WTC11 (cell line): Measurements from ENCODE around the gene RHOH.

Source experiments
- CREB1 ChIP-seq: sonication (generic); formaldehyde crosslinking; IDR thresholded peaks from 2 replicates; pipeline ENCODE4 v1.8.0; 2023; ENCODE audit warnings: mild to moderate bottlenecking, missing genetic modification reagents
- NR2C2 ChIP-seq: sonication (generic); formaldehyde crosslinking; IDR thresholded peaks from 2 replicates; pipeline ENCODE4 v1.8.0; 2022; ENCODE audit warnings: mild to moderate bottlenecking, missing genetic modification reagents
- TF ChIP-seq, protein P1 (sequence below): fragments of 200-600 bp; IDR thresholded peaks from 2 replicates; pipeline ENCODE4 v1.8.0; 2022; ENCODE audit warnings: antibody characterized with exemption
- TF ChIP-seq, protein P2 (sequence below): sonication (generic); formaldehyde crosslinking; IDR thresholded peaks from 2 replicates; pipeline ENCODE4 v1.8.0; 2023; ENCODE audit warnings: missing genetic modification reagents
- TF ChIP-seq, protein P3 (sequence below): sonication (generic); formaldehyde crosslinking; IDR thresholded peaks from 2 replicates; pipeline ENCODE4 v1.8.1; 2023; ENCODE audit warnings: mild to moderate bottlenecking, missing genetic modification reagents, moderate library complexity
- TF ChIP-seq, protein P4 (sequence below): fragments of 250-450 bp; sonication (Bioruptor Pico); IDR thresholded peaks from 2 replicates; pipeline ENCODE4 v1.9.0; 2021; ENCODE audit warnings: mild to moderate bottlenecking

DNA sequence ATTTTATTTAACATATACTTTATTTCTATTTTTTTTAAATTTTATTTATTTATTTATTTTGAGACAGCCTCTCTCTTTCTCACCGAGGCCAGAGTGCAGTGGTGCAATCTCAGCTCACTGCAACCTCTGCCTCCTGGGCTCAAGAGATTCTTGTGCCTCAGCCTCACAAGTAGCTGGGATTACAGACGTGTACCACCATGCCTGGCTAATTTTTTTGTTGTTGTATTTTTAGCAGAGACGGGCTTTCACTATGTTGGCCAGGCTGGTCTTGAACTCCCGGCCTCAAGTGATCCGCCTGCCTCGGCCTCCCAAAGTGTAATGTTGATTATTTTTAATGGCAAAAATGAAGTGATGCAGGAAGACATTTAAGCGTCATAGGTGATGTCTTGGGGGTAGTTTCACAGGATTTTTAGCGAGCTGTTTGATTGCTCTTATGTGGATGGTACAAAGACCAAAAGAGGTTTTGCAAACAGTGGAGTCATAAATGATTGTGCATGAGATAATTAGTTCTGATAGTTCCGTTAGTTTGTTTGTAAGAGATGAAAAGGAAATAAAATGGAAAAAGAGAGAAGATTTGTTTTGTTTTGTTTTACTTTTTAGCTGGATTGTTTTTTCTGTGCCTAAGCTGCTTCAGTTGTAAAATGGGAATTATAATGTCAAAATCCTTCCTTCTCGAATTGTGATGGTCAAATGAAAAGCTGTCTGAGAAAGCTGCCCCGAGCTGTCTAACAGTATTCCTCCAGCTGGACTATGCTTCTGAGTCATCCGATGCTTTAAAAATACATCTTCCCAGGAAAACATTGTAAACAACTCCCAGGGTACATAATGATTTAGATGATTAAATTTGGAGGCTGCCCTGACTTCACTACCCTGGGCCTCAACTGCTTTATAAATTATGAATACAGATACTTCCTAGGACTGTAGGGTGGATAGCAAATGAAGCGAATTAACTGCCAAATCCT is 14.7 kb downstream of the RHOH start:
- TF ChIP-seq, protein P1, sequence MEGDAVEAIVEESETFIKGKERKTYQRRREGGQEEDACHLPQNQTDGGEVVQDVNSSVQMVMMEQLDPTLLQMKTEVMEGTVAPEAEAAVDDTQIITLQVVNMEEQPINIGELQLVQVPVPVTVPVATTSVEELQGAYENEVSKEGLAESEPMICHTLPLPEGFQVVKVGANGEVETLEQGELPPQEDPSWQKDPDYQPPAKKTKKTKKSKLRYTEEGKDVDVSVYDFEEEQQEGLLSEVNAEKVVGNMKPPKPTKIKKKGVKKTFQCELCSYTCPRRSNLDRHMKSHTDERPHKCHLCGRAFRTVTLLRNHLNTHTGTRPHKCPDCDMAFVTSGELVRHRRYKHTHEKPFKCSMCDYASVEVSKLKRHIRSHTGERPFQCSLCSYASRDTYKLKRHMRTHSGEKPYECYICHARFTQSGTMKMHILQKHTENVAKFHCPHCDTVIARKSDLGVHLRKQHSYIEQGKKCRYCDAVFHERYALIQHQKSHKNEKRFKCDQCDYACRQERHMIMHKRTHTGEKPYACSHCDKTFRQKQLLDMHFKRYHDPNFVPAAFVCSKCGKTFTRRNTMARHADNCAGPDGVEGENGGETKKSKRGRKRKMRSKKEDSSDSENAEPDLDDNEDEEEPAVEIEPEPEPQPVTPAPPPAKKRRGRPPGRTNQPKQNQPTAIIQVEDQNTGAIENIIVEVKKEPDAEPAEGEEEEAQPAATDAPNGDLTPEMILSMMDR, result no peak
- TF ChIP-seq, protein P2, sequence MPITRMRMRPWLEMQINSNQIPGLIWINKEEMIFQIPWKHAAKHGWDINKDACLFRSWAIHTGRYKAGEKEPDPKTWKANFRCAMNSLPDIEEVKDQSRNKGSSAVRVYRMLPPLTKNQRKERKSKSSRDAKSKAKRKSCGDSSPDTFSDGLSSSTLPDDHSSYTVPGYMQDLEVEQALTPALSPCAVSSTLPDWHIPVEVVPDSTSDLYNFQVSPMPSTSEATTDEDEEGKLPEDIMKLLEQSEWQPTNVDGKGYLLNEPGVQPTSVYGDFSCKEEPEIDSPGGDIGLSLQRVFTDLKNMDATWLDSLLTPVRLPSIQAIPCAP (CRISPR knock-in tag), result no peak
- TF ChIP-seq NR2C2 (no peak), CREB1 (no peak)
- TF ChIP-seq, protein P3, sequence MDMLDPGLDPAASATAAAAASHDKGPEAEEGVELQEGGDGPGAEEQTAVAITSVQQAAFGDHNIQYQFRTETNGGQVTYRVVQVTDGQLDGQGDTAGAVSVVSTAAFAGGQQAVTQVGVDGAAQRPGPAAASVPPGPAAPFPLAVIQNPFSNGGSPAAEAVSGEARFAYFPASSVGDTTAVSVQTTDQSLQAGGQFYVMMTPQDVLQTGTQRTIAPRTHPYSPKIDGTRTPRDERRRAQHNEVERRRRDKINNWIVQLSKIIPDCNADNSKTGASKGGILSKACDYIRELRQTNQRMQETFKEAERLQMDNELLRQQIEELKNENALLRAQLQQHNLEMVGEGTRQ (CRISPR knock-in tag), result no peak
- TF ChIP-seq, protein P4, sequence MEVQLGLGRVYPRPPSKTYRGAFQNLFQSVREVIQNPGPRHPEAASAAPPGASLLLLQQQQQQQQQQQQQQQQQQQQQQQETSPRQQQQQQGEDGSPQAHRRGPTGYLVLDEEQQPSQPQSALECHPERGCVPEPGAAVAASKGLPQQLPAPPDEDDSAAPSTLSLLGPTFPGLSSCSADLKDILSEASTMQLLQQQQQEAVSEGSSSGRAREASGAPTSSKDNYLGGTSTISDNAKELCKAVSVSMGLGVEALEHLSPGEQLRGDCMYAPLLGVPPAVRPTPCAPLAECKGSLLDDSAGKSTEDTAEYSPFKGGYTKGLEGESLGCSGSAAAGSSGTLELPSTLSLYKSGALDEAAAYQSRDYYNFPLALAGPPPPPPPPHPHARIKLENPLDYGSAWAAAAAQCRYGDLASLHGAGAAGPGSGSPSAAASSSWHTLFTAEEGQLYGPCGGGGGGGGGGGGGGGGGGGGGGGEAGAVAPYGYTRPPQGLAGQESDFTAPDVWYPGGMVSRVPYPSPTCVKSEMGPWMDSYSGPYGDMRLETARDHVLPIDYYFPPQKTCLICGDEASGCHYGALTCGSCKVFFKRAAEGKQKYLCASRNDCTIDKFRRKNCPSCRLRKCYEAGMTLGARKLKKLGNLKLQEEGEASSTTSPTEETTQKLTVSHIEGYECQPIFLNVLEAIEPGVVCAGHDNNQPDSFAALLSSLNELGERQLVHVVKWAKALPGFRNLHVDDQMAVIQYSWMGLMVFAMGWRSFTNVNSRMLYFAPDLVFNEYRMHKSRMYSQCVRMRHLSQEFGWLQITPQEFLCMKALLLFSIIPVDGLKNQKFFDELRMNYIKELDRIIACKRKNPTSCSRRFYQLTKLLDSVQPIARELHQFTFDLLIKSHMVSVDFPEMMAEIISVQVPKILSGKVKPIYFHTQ (CRISPR knock-in tag), result no peak
